Activated naive CD4-positive, alpha-beta T cell treated with anti-CD3 and anti-CD28 coated beads, Interleukin-2, amount 10 ng/mL, durations not matched to agents 7 days and 5 days (primary cell): Measurements from ENCODE around the gene CCL8.

Experiments used
- CTCF ChIA-PET: fragments of 350-600 bp; sonication (Branson Sonifier 250); formaldehyde crosslinking; loops from one replicate; lab custom pipeline; 2021; ENCODE audit warnings: antibody characterized with exemption; lab: Charles Lee
- DNase-seq: peaks from one replicate; pipeline ENCODE4 v3.0.0-alpha.2; 2020
- H3K27ac Mint-ChIP-seq: one replicate; pipeline ENCODE4 v1.8.0; 2021; ENCODE audit warnings: mild to moderate bottlenecking, moderate library complexity, mixed read lengths
- H3K27me3 Mint-ChIP-seq: one replicate; pipeline ENCODE4 v1.8.0; 2021; ENCODE audit warnings: mild to moderate bottlenecking, mixed read lengths
- H3K36me3 Mint-ChIP-seq: one replicate; pipeline ENCODE4 v1.8.0; 2021; ENCODE audit warnings: mixed read lengths
- H3K4me1 Mint-ChIP-seq: one replicate; pipeline ENCODE4 v1.8.0; 2021; ENCODE audit warnings: mixed read lengths
- H3K4me3 Mint-ChIP-seq: one replicate; pipeline ENCODE4 v1.8.0; 2021; ENCODE audit warnings: mild to moderate bottlenecking, moderate library complexity, mixed read lengths
- H3K9me3 Mint-ChIP-seq: one replicate; pipeline ENCODE4 v1.8.0; 2021; ENCODE audit warnings: mixed read lengths

The CCL8 gene

GRCh38 chr17:34339138-34339770 lies 20.0 kb downstream of the CCL8 start:
- peaks cover 31% of the 10 kb centered on the region for H3K27me3 Mint-ChIP-seq

DNA sequence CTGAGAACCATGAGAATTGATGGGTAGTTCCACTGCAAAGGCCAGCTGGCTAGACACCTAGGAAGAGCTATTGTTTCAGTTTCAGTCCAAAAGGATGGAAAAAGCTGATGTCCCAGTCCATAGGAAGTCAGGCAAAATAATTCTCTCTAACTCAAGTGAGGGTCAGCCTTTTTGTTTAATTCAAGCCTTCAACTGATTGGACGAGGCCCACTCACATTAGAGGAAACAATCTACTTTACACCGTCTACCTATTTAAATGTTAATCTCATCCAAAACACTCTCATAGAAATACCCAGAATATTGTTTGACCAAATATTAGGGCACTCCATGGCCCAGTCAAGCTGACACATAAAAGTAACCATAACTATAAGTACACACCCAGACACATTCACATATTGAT lies 22.7 kb downstream of the CCL8 start:
- Mint-ChIP-seq H3K36me3 (no peaks in the 10 kb centered on the region), H3K4me3 (no peak overlapping the region), H3K9me3 (no peaks in the 10 kb centered on the region), H3K4me1 (no peaks in the 10 kb centered on the region), H3K27me3 (peaks cover 30% of the 10 kb centered on the region), H3K27ac (no peak overlapping the region)
- CTCF ChIA-PET: interaction anchor here (1.6 kb wide), 1 partner anchor 141 kb away, joined by 5 read pairs; no protein-coding TSS in a partner anchor
- no peak for DNase-seq

More at GRCh38 chr17:34339138-34339770, 20.0 kb downstream of the CCL8 start:
- CTCF ChIA-PET: interaction anchor here (1.2 kb wide), 1 partner anchor 21 kb away, joined by 3 read pairs; no protein-coding TSS in a partner anchor
- no peak overlapping the region for H3K27ac Mint-ChIP-seq
- no peak for DNase-seq
- H3K4me1 Mint-ChIP-seq: no peaks in the 10 kb centered on the region
- H3K9me3 Mint-ChIP-seq: no peaks in the 10 kb centered on the region
- no peaks in the 10 kb centered on the region for H3K36me3 Mint-ChIP-seq
- H3K4me3 Mint-ChIP-seq: no peak overlapping the region

DNA sequence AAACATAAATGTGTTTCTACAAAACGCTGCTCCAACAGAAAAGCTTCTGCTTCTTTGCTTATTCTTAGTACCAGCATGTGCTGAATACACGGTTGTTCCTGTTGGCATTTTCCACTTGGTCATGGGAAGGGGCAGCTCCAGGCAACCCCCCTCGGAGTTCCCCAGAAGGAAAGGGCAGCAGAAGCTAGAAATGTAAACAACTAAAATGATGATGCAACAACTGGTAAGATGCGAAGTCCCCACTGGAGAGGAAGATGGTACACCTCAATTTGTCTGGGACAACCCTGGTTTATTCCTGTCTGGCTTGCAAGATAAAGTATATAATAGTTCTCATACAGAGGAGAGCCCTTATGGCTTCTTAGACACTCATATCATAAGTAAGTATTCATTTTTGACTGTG lies 27.8 kb downstream of the CCL8 start:
- no peaks in the 10 kb centered on the region for H3K4me1 Mint-ChIP-seq
- no peak overlapping the region for H3K4me3 Mint-ChIP-seq
- no peaks in the 10 kb centered on the region for H3K36me3 Mint-ChIP-seq
- H3K27ac Mint-ChIP-seq: no peak overlapping the region
- DNase-seq: no peak
- H3K27me3 Mint-ChIP-seq: peaks cover 16% of the 10 kb centered on the region
- CTCF ChIA-PET: interaction anchor here (0.7 kb wide), 1 partner anchor 15 kb away, joined by 3 read pairs; no protein-coding TSS in a partner anchor
- H3K9me3 Mint-ChIP-seq: no peaks in the 10 kb centered on the region

- no peak overlapping the region for H3K27ac Mint-ChIP-seq
- no peak overlapping the region for H3K4me3 Mint-ChIP-seq
- CTCF ChIA-PET: interaction anchor here (1.8 kb wide), 1 partner anchor 12 kb away, joined by 7 read pairs; no protein-coding TSS in a partner anchor
- H3K27me3 Mint-ChIP-seq: peaks cover 33% of the 10 kb centered on the region
- DNase-seq: no peak
- no peaks in the 10 kb centered on the region for H3K9me3 Mint-ChIP-seq
- no peaks in the 10 kb centered on the region for H3K4me1 Mint-ChIP-seq
- no peaks in the 10 kb centered on the region for H3K36me3 Mint-ChIP-seq
Observed at GRCh38 chr17:34349751-34350150, 30.5 kb downstream of the CCL8 start.

DNA sequence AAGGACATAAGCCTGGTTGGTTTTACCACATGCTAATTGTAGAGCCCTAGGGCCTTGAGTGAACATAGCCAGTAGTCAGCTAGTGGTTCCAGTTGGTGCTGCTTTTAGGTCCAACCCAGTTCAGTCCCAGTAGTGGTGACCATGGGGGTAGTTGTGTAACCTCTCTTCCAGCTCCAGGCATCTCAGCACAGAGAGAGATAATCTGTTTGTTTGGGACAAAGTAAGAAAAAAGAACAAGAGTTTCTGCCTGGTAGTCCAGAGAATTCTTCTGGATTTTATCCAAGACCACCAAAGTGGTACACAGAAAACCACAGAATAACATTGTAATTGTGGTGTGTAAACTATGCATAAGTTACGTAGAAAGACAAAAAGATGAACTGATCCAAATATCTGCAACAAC lies 31.9 kb downstream of the CCL8 start:
- CTCF ChIA-PET: interaction anchor here (1.5 to 1.8 kb wide), 2 partner anchors 11 to 150 kb away, joined by 6 to 7 read pairs; no protein-coding TSS in a partner anchor

GRCh38 chr17:34352191-34352590 lies 33.0 kb downstream of the CCL8 start:
- H3K27ac Mint-ChIP-seq: no peak overlapping the region
- no peak for DNase-seq
- H3K9me3 Mint-ChIP-seq: no peaks in the 10 kb centered on the region
- CTCF ChIA-PET: interaction anchor here (1.8 kb wide), 1 partner anchor 9 kb away, joined by 4 read pairs; no protein-coding TSS in a partner anchor
- no peaks in the 10 kb centered on the region for H3K36me3 Mint-ChIP-seq
- H3K4me3 Mint-ChIP-seq: no peak overlapping the region
- H3K4me1 Mint-ChIP-seq: no peaks in the 10 kb centered on the region
- peaks cover 44% of the 10 kb centered on the region for H3K27me3 Mint-ChIP-seq

More for the DNA sequence above, 31.9 kb downstream of the CCL8 start:
- no peaks in the 10 kb centered on the region for H3K9me3 Mint-ChIP-seq
- no peak overlapping the region for H3K4me3 Mint-ChIP-seq
- H3K36me3 Mint-ChIP-seq: no peaks in the 10 kb centered on the region
- no peak overlapping the region for H3K27ac Mint-ChIP-seq
- H3K4me1 Mint-ChIP-seq: no peaks in the 10 kb centered on the region
- peaks cover 39% of the 10 kb centered on the region for H3K27me3 Mint-ChIP-seq
- DNase-seq: no peak

GRCh38 chr17:34354637-34355036 lies 35.4 kb downstream of the CCL8 start:
- Mint-ChIP-seq H3K4me3 (no peak overlapping the region), H3K27me3 (peaks cover 55% of the 10 kb centered on the region), H3K9me3 (no peaks in the 10 kb centered on the region), H3K4me1 (no peaks in the 10 kb centered on the region), H3K36me3 (no peaks in the 10 kb centered on the region), H3K27ac (no peak overlapping the region)
- CTCF ChIA-PET: interaction anchor here (1.0 to 12.0 kb wide), 2 partner anchors 152 to 158 kb away, joined by 3 to 316 read pairs; no protein-coding TSS in a partner anchor
- no peak for DNase-seq

GRCh38 chr17:34356194-34356593 lies 37.0 kb downstream of the CCL8 start, which contains the start of gene CCL13:
TSS of gene CCL13 (plus strand) at chr17:34356480. CDS start at chr17:34356527, 47 bp downstream.
- Mint-ChIP-seq H3K36me3 (no peaks in the 10 kb centered on the region), H3K27ac (no peak within 1 kb of the TSS), H3K9me3 (no peaks in the 10 kb centered on the region), H3K4me3 (no peak within 1 kb of the TSS), H3K27me3 (peaks cover 52% of the 10 kb centered on the region), H3K4me1 (peaks cover 9% of the 10 kb centered on the region)
- no peak for DNase-seq
- CTCF ChIA-PET: interaction anchor here (0.9 to 12.0 kb wide), 5 partner anchors 8 to 154 kb away, joined by 3 to 316 read pairs (median 3); no protein-coding TSS in a partner anchor

- H3K4me1 Mint-ChIP-seq: peaks cover 11% of the 10 kb centered on the region
- no peak overlapping the region for H3K27ac Mint-ChIP-seq
- H3K36me3 Mint-ChIP-seq: no peaks in the 10 kb centered on the region
- no peak overlapping the region for H3K4me3 Mint-ChIP-seq
- DNase-seq: no peak
- CTCF ChIA-PET: interaction anchor here (0.7 to 12.0 kb wide), 4 partner anchors 79 to 166 kb away, joined by 3 to 316 read pairs (median 3); no protein-coding TSS in a partner anchor
- H3K27me3 Mint-ChIP-seq: peaks cover 57% of the 10 kb centered on the region
- no peaks in the 10 kb centered on the region for H3K9me3 Mint-ChIP-seq
Observed at GRCh38 chr17:34357398-34357797, 38.2 kb downstream of the CCL8 start.

- Mint-ChIP-seq H3K4me3 (no peak overlapping the region), H3K9me3 (no peaks in the 10 kb centered on the region), H3K27me3 (peaks cover 64% of the 10 kb centered on the region), H3K36me3 (no peaks in the 10 kb centered on the region), H3K4me1 (peaks cover 11% of the 10 kb centered on the region), H3K27ac (no peak overlapping the region)
- no peak for DNase-seq
- CTCF ChIA-PET: interaction anchor here (0.8 to 12.0 kb wide), 2 partner anchors 71 to 156 kb away, joined by 3 to 316 read pairs; no protein-coding TSS in a partner anchor
Observed at GRCh38 chr17:34358631-34359030, 39.4 kb downstream of the CCL8 start.

DNA sequence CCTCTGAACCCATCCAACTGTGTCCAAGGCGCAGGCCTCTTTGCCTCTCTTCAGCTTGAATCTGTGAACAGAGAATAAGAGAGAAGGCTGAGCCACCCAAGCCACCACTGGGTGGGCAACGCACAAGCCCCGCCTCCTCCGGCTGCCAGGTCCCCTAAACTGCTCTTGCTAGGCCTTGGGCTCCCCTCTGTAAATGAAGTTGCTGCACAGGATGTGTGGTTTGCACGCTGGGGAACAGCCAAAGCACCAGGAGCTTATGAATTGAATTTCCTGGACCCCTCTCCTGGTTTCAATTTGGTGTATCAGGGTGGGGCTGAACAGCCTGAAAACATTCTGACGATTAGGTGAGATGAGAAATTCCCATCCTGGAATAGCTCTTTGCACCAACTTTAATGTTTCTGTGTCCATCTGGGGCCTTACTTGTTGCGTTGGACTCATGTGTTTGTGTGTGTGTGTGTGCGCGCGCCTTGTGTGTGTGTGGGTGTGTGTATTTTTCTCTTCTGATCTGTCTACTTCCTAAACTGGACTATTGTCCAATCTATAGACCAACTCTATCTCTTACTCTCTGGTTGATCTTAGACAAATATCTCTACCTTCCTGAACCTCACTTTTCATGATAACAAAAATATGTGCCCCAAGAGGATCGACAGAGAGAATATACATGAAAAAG lies 41.5 kb downstream of the CCL8 start:
- H3K9me3 Mint-ChIP-seq: no peaks in the 10 kb centered on the region
- CTCF ChIA-PET: interaction anchor here (0.7 to 12.0 kb wide), 34 partner anchors 8 to 1489 kb away, joined by 3 to 316 read pairs (median 5); partner anchors contain the start of gene CCL8
- no peak overlapping the region for H3K27ac Mint-ChIP-seq
- no peak overlapping the region for H3K4me3 Mint-ChIP-seq
- H3K27me3 Mint-ChIP-seq: peaks cover 60% of the 10 kb centered on the region
- H3K4me1 Mint-ChIP-seq: peaks cover 27% of the 10 kb centered on the region
- no peak for DNase-seq
- H3K36me3 Mint-ChIP-seq: no peaks in the 10 kb centered on the region

DNA sequence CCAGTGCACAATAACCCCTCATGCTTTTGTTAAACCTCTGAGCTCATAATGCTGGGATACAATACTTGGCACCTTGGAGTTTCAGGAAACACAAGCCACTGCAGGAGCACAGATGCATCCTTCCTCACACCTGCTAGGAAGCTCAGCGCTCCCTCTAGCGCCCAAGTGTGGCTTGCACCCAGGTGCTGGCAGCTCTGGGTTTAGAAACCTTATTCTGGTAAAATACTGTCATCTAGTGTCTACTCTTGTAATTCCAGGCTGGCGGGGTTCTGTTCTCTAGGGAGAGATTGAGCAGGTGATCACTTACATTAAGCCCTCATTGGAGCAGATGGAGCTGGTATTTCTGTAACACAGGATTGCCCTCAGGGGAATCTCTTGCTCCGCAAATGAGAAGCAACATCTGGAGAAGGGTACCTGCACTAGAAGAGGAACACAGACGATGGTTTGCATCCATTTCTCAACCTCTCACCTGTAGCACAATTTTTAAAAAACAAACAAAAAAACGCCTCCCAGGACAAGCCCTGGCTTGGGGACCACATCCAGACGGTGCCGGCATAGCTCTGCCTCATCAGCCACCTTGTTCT lies 42.3 kb downstream of the CCL8 start:
- Mint-ChIP-seq H3K27ac (no peak overlapping the region), H3K9me3 (no peaks in the 10 kb centered on the region), H3K36me3 (no peaks in the 10 kb centered on the region), H3K4me1 (peaks cover 35% of the 10 kb centered on the region), H3K4me3 (no peak overlapping the region), H3K27me3 (peaks cover 57% of the 10 kb centered on the region)
- CTCF ChIA-PET: interaction anchor here (0.6 to 12.0 kb wide), 50 partner anchors 9 to 1489 kb away, joined by 3 to 316 read pairs (median 4); partner anchors contain the start of gene CCL8
- DNase-seq: peak; percentile 87

GRCh38 chr17:34363183-34363661 lies 44.0 kb downstream of the CCL8 start, which contains the start of gene CCL1:
TSS of gene CCL1 (minus strand) at chr17:34363233. CDS start at chr17:34363161, 72 bp downstream.
- H3K9me3 Mint-ChIP-seq: no peaks in the 10 kb centered on the region
- no peak for DNase-seq
- H3K36me3 Mint-ChIP-seq: no peaks in the 10 kb centered on the region
- peaks cover 43% of the 10 kb centered on the region for H3K4me1 Mint-ChIP-seq
- H3K27ac Mint-ChIP-seq: no peak within 1 kb of the TSS
- CTCF ChIA-PET: interaction anchor here (1.0 to 12.0 kb wide), 10 partner anchors 8 to 197 kb away, joined by 3 to 316 read pairs (median 20); no protein-coding TSS in a partner anchor
- H3K27me3 Mint-ChIP-seq: peaks cover 54% of the 10 kb centered on the region
- H3K4me3 Mint-ChIP-seq: no peak within 1 kb of the TSS
